HepG2 (cell line): ENCODE measurements around the gene PAFAH1B2. TPM values are rescaled to one million over a fixed set of nuclear protein-coding genes. Genes with fewer than 3 reads are reported as not detected.

Source experiments
- ATAC-seq: fragments of 200-7000 bp; cut with Tn5 transposase; 3 replicates; pipeline ENCODE4 v1.9.1; 2020; ENCODE audit warnings: mild to moderate bottlenecking, moderate library complexity
- BruUV-seq: library from RNA; stranded (reverse); fragments of 400-500 nt; replicated peaks from 2 replicates; lab custom pipeline; 2021; lab: Mats Ljungman, UMichigan
- CTCF ChIA-PET: fragments of 300-600 bp; formaldehyde crosslinking; extraction: SDS; loops from one replicate; lab custom pipeline; 2021; ENCODE audit warnings: low total read pairs, inconsistent platforms, low intra/inter-chr PET ratio; lab: Yijun Ruan, JAX
- POLR2A ChIA-PET: fragments of 350-600 bp; sonication (Branson Sonifier 250); formaldehyde crosslinking; loops from one replicate; lab custom pipeline; 2020; ENCODE audit warnings: antibody characterized with exemption, inconsistent platforms; lab: Yijun Ruan, JAX
- DNase-seq: peaks from one replicate; pipeline ENCODE4 v3.0.0-alpha.2; 2015; ENCODE audit warnings: low spot score
- FAIRE-seq: peaks from 3 replicates; lab custom pipeline; 2011; peaks lifted over from hg19 to GRCh38; lab: Jason Lieb, UNC
- H2AFZ ChIP-seq: one replicate; pipeline ENCODE4 v1.6.1; 2011; ENCODE audit warnings: low read length, inconsistent platforms
- H3K27ac ChIP-seq: fragments of 300-600 bp; 3 replicates; pipeline ENCODE4 v1.8.0; 2011; ENCODE audit warnings: mixed run types, mild to moderate bottlenecking, mixed read lengths, low read length, inconsistent platforms; ENCODE audit not compliant: insufficient read depth; ENCODE audit errors: extremely low read length
- H3K27me3 ChIP-seq, 2 experiments: fragments of 200-600 bp in 1 of 2; 2 replicates in 1 of 2; 3 replicates in 1 of 2; pipeline versions ENCODE4 v1.6.0 to v1.8.0; 2011; ENCODE audit warnings: low read length in 2 of 2, mild to moderate bottlenecking in 2 of 2, moderate library complexity in 2 of 2, inconsistent platforms in 1 of 2; ENCODE audit not compliant: insufficient read depth in 2 of 2, control insufficient read depth in 1 of 2
- H3K36me3 ChIP-seq, 2 experiments: fragments of 200-600 bp in 1 of 2; replicated peaks in 1 of 2; 2 replicates in 1 of 2; 3 replicates in 1 of 2; pipeline versions ENCODE4 v1.5.1 to v1.8.0; 2011; ENCODE audit warnings: low read length in 2 of 2, inconsistent platforms in 1 of 2; ENCODE audit not compliant: insufficient read depth in 2 of 2, control insufficient read depth in 1 of 2
- H3K4me1 ChIP-seq: 2 replicates; pipeline ENCODE4 v1.5.1; 2012; ENCODE audit warnings: low read length, inconsistent platforms; ENCODE audit not compliant: insufficient read depth
- H3K4me2 ChIP-seq: 2 replicates; pipeline ENCODE4 v1.6.0; 2011; ENCODE audit warnings: low read depth, low read length, inconsistent platforms
- H3K4me3 ChIP-seq, 3 experiments: fragments of 200-600 bp in 1 of 3; sonication (generic), shearing (Covaris generic) in 1 of 3; replicated peaks in 1 of 3; 2 replicates each; pipeline ENCODE4 v1.5.1; 2011 to 2016; ENCODE audit warnings: low read length in 3 of 3, inconsistent platforms in 2 of 3, low read depth in 2 of 3, mild to moderate bottlenecking in 2 of 3, control low read depth in 1 of 3, mixed read lengths in 1 of 3; ENCODE audit not compliant: insufficient read depth in 1 of 3
- H3K79me2 ChIP-seq: one replicate; pipeline ENCODE4 v1.6.1; 2011; ENCODE audit warnings: low read length, inconsistent platforms; ENCODE audit not compliant: insufficient read depth
- H3K9ac ChIP-seq: 2 replicates; pipeline ENCODE4 v1.6.0; 2011; ENCODE audit warnings: mild to moderate bottlenecking, low read depth, low read length, inconsistent platforms; ENCODE audit not compliant: insufficient read depth
- H3K9me3 ChIP-seq: 2 replicates; pipeline ENCODE4 v1.5.1; 2012; ENCODE audit warnings: mild to moderate bottlenecking, low read length
- H4K20me1 ChIP-seq: 2 replicates; pipeline ENCODE4 v1.6.0; 2011; ENCODE audit warnings: inconsistent platforms, mild to moderate bottlenecking, low read length, moderate library complexity; ENCODE audit not compliant: insufficient read depth
- CBX2 ChIP-seq, 2 experiments: fragments of 200-600 bp in 1 of 2; sonication (generic); formaldehyde crosslinking in 1 of 2; IDR thresholded peaks; 2 replicates each; pipeline versions ENCODE4 v1.7.0 to v1.8.1; 2018 to 2022; ENCODE audit warnings: low read depth in 2 of 2, low read length in 1 of 2, mild to moderate bottlenecking in 1 of 2, missing genetic modification reagents in 1 of 2
- GZF1 ChIP-seq: sonication (generic); formaldehyde crosslinking; IDR thresholded peaks from 2 replicates; pipeline ENCODE4 v1.5.1; 2020; ENCODE audit warnings: mild to moderate bottlenecking, missing genetic modification reagents
- MED13 ChIP-seq: sonication (generic); formaldehyde crosslinking; IDR thresholded peaks from 2 replicates; pipeline ENCODE4 v1.5.0; 2020; ENCODE audit warnings: missing genetic modification reagents
- NCOA1 ChIP-seq: sonication (generic); formaldehyde crosslinking; IDR thresholded peaks from 2 replicates; pipeline ENCODE4 v1.9.0; 2021; ENCODE audit warnings: missing genetic modification reagents
- SMARCC2 ChIP-seq: fragments of 450-650 bp; IDR thresholded peaks from 2 replicates; pipeline ENCODE4 v1.6.1; 2017; ENCODE audit warnings: antibody characterized with exemption, mild to moderate bottlenecking
- ZNF512 ChIP-seq: sonication (generic); formaldehyde crosslinking; IDR thresholded peaks from 2 replicates; pipeline ENCODE4 v1.4.0; 2020; ENCODE audit warnings: mild to moderate bottlenecking, missing genetic modification reagents
- ZNF574 ChIP-seq: sonication (generic); formaldehyde crosslinking; IDR thresholded peaks from 2 replicates; pipeline ENCODE4 v1.4.0; 2020; ENCODE audit warnings: missing genetic modification reagents
- ZNF687 ChIP-seq: sonication (generic); formaldehyde crosslinking; IDR thresholded peaks from 2 replicates; pipeline ENCODE4 v1.5.1; 2020; ENCODE audit warnings: mild to moderate bottlenecking, missing genetic modification reagents, moderate library complexity
- WGBS: methylation state at CpG from one replicate; pipeline ENCODE4 v1.1.6; 2017; ENCODE audit warnings: low lambda C conversion rate; 5-methylcytosine and 5-hydroxymethylcytosine counted together
- in situ Hi-C: cut with HindIII; loops from 2 replicates; pipeline ENCODE4 v1.10.0; 2017; ENCODE audit warnings: low pct_unique_long_range_greater_than_20kb; ENCODE audit not compliant: extremely low pct_ligation_motif_present
- intact Hi-C: fragments of 100-400 bp; cut with micrococcal nuclease; formaldehyde crosslinking; loops from one replicate; pipeline ENCODE4 v1.10.0; 2022; ENCODE audit not compliant: unreplicated experiment
- polyA plus RNA-seq, 8 experiments: library from polyadenylated mRNA; depleted of rRNA in 3 of 8; stranded (reverse) in 7 of 8; unstranded in 1 of 8; fragments of >200 nt; fragmentation: Illumina TruSeq in 4 of 8; extraction: Trizol in 4 of 8; gene quantifications; 2 replicates each; pipeline versions ENCODE4 v1.2.1 to v1.2.3, GENCODE V29; 2011 to 2016; ENCODE audit warnings: low read depth in 4 of 8, missing spikeins in 1 of 8, mixed read lengths in 1 of 8; ENCODE audit not compliant: insufficient read depth in 1 of 8
- total RNA-seq, 5 experiments: library from RNA; depleted of rRNA; stranded (reverse); fragments of >200 nt; fragmentation: Illumina TruSeq; extraction: Trizol; gene quantifications; 2 replicates each; pipeline ENCODE4 v1.2.3, GENCODE V29; 2016; ENCODE audit warnings: low read depth in 1 of 5
- TF ChIP-seq, protein P1 (sequence below): sonication (generic); formaldehyde crosslinking; IDR thresholded peaks from 2 replicates; pipeline ENCODE4 v1.5.1; 2020; ENCODE audit warnings: missing genetic modification reagents, mild to moderate bottlenecking, borderline replicate concordance

The PAFAH1B2 gene
- total and polyA plus RNA-seq, 2 of the 13 experiments (the other 11 are each of a cell fraction or from before 2014, with no cell fraction given), result 28.8 to 104 TPM

- TF ChIP-seq SMARCC2 (no peak), MED13 (CRISPR knock-in tag) (no peak)
These were observed 46.0 kb downstream of the PAFAH1B2 start (continued) for GRCh38 chr11:117189941-117190544.

- no TSS peak for BruUV-seq
- Histone ChIP-seq H4K20me1 (no peaks in the 10 kb centered on the region), H3K9me3 (no peaks in the 10 kb centered on the region), H3K27me3 (no peaks in the 10 kb centered on the region), H3K79me2 (no peaks in the 10 kb centered on the region), H3K4me1 (peaks cover 7% of the 10 kb centered on the region), H3K27ac (no peak overlapping the region), H3K36me3 (peaks cover 8 to 18% of the 10 kb centered on the region in 2 experiments; a peak in 3 of 5 replicates), H3K4me2 (no peak overlapping the region), H2AFZ (no peak overlapping the region), H3K9ac (no peak overlapping the region), H3K4me3 (no peak overlapping the region)
- WGBS, result 96% methylated on average over 18 of the region's 26 CpGs
- ChIA-PET CTCF (no interaction called here), POLR2A (no interaction called here)
- FAIRE-seq (no peak), DNase-seq (no peak), ATAC-seq (no peak)
- intact Hi-C loops, result no loop called here
- in situ Hi-C loops, result no loop called here
- TF ChIP-seq GZF1 (CRISPR knock-in tag), result no peak
- TF ChIP-seq NCOA1, result no peak
- TF ChIP-seq ZNF574 (CRISPR knock-in tag), result no peak
- no peak for TF ChIP-seq ZNF687 (CRISPR knock-in tag)
- TF ChIP-seq, protein P1, sequence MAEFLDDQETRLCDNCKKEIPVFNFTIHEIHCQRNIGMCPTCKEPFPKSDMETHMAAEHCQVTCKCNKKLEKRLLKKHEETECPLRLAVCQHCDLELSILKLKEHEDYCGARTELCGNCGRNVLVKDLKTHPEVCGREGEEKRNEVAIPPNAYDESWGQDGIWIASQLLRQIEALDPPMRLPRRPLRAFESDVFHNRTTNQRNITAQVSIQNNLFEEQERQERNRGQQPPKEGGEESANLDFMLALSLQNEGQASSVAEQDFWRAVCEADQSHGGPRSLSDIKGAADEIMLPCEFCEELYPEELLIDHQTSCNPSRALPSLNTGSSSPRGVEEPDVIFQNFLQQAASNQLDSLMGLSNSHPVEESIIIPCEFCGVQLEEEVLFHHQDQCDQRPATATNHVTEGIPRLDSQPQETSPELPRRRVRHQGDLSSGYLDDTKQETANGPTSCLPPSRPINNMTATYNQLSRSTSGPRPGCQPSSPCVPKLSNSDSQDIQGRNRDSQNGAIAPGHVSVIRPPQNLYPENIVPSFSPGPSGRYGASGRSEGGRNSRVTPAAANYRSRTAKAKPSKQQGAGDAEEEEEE (CRISPR knock-in tag), result no peak
- TF ChIP-seq CBX2 (IDR thresholded peaks at IDR 0.05; ENCODE audit: low read depth, low read length), result no peak
- TF ChIP-seq CBX2 (CRISPR knock-in tag; IDR thresholded peaks at IDR 0.05; ENCODE audit: low read depth), result no peak
- TF ChIP-seq ZNF512 (CRISPR knock-in tag), result no peak
These were observed 47.8 kb downstream of the PAFAH1B2 start for GRCh38 chr11:117191680-117192400.
